Measurements from ENCODE around the gene FAM200A.

DNA sequence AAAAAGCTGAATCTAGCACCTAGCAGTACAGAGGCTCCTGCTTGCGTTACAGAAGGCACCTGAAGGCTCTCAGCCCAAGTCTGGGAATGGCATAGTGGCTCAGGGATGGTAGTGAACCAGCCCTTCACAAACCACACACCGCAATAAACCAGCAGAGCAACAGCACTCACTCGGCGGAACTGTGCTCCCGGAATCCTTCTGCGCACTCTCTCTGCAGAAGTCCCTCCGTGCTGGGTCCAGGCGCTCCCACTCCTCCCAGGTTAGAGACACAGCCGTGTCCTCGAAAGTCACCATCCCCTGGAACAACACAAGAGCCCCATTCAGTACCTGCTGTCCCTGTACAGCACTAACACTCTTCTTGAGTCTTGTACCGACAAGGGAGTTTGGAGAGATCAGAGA, 53.4 kb downstream of the FAM200A start:
- TF ChIP-seq POLR2A (IDR thresholded peaks at IDR 0.05), result no peak
- TF ChIP-seq, protein P1, sequence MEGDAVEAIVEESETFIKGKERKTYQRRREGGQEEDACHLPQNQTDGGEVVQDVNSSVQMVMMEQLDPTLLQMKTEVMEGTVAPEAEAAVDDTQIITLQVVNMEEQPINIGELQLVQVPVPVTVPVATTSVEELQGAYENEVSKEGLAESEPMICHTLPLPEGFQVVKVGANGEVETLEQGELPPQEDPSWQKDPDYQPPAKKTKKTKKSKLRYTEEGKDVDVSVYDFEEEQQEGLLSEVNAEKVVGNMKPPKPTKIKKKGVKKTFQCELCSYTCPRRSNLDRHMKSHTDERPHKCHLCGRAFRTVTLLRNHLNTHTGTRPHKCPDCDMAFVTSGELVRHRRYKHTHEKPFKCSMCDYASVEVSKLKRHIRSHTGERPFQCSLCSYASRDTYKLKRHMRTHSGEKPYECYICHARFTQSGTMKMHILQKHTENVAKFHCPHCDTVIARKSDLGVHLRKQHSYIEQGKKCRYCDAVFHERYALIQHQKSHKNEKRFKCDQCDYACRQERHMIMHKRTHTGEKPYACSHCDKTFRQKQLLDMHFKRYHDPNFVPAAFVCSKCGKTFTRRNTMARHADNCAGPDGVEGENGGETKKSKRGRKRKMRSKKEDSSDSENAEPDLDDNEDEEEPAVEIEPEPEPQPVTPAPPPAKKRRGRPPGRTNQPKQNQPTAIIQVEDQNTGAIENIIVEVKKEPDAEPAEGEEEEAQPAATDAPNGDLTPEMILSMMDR (IDR thresholded peaks at IDR 0.05), result no peak

Measured in right lobe of liver (tissue), 4 donors.